HepG2 (cell line): Measurements from ENCODE around the gene BOLA3. TPM values are rescaled to one million over a fixed set of nuclear protein-coding genes. Genes with fewer than 3 reads are reported as not detected.
A peak's percentile ranks its signal among the peaks of the same experiment; 100 is the strongest.

Experiments
- AGO2 ChIP-seq: fragments of 200-400 bp; formaldehyde crosslinking; optimal IDR thresholded peaks from 2 replicates; pipeline ENCODE3; 2017; ENCODE audit warnings: mild to moderate bottlenecking, low read depth, low read length, moderate library complexity
- ATF1 ChIP-seq: IDR thresholded peaks from 2 replicates; pipeline ENCODE4 v1.6.1; 2016; ENCODE audit warnings: mild to moderate bottlenecking, control low read depth
- GZF1 ChIP-seq: sonication (generic); formaldehyde crosslinking; IDR thresholded peaks from 2 replicates; pipeline ENCODE4 v1.5.1; 2020; ENCODE audit warnings: mild to moderate bottlenecking, missing genetic modification reagents
- RXRB ChIP-seq: IDR thresholded peaks from 2 replicates; pipeline ENCODE4 v1.6.1; 2016; ENCODE audit warnings: borderline replicate concordance, missing genetic modification reagents, missing compliant biosample characterization
- SOX13 ChIP-seq, 3 experiments: fragments of 450-650 bp in 1 of 3; sonication (generic) in 1 of 3; formaldehyde crosslinking in 1 of 3; IDR thresholded peaks in 2 of 3; conservative IDR thresholded peaks in 1 of 3; 2 replicates each; pipeline versions ENCODE4 v1.5.0 to v1.6.1; 2016 to 2020; ENCODE audit warnings: antibody characterized with exemption in 1 of 3, mild to moderate bottlenecking in 1 of 3, missing compliant biosample characterization in 1 of 3, missing genetic modification reagents in 1 of 3, moderate library complexity in 1 of 3
- SP140L ChIP-seq: sonication (generic); formaldehyde crosslinking; IDR thresholded peaks from 2 replicates; pipeline ENCODE4 v1.4.0; 2020; ENCODE audit warnings: missing genetic modification reagents, borderline replicate concordance
- STAG1 ChIP-seq: sonication (generic); formaldehyde crosslinking; IDR thresholded peaks from 2 replicates; pipeline ENCODE4 v1.4.0; 2020; ENCODE audit warnings: missing genetic modification reagents
- ZFP36L1 ChIP-seq: sonication (generic); formaldehyde crosslinking; IDR thresholded peaks from 2 replicates; pipeline ENCODE4 v1.8.0; 2022; ENCODE audit warnings: mild to moderate bottlenecking, missing genetic modification reagents, moderate library complexity
- ZNF180 ChIP-seq: sonication (generic); formaldehyde crosslinking; IDR thresholded peaks from 2 replicates; pipeline ENCODE4 v1.4.0; 2020; ENCODE audit warnings: low read depth, missing genetic modification reagents, borderline replicate concordance
- ZNF350 ChIP-seq: sonication (generic); formaldehyde crosslinking; IDR thresholded peaks from 2 replicates; pipeline ENCODE4 v1.4.0; 2020; ENCODE audit warnings: mild to moderate bottlenecking, low read depth, missing genetic modification reagents, borderline replicate concordance
- ZNF431 ChIP-seq: sonication (generic); formaldehyde crosslinking; IDR thresholded peaks from 2 replicates; pipeline ENCODE4 v1.9.0; 2022; ENCODE audit warnings: missing genetic modification reagents, low read depth, mild to moderate bottlenecking, borderline replicate concordance
- ZNF432 ChIP-seq: sonication (generic); formaldehyde crosslinking; IDR thresholded peaks from 2 replicates; pipeline ENCODE4 v1.5.0; 2020; ENCODE audit warnings: missing genetic modification reagents, mild to moderate bottlenecking, borderline replicate concordance
- ZNF501 ChIP-seq: sonication (generic); formaldehyde crosslinking; IDR thresholded peaks from 2 replicates; pipeline ENCODE4 v1.5.1; 2020; ENCODE audit warnings: mild to moderate bottlenecking, moderate library complexity, missing genetic modification reagents
- ZNF549 ChIP-seq: sonication (generic); formaldehyde crosslinking; IDR thresholded peaks from 2 replicates; pipeline ENCODE4 v1.5.0; 2020; ENCODE audit warnings: missing genetic modification reagents
- ZNF577 ChIP-seq: sonication (generic); formaldehyde crosslinking; IDR thresholded peaks from 2 replicates; pipeline ENCODE4 v1.4.0; 2020; ENCODE audit warnings: mild to moderate bottlenecking, low read depth, missing genetic modification reagents, borderline replicate concordance
- polyA plus RNA-seq, 8 experiments: library from polyadenylated mRNA; depleted of rRNA in 3 of 8; stranded (reverse) in 7 of 8; unstranded in 1 of 8; fragments of >200 nt; fragmentation: Illumina TruSeq in 4 of 8; extraction: Trizol in 4 of 8; gene quantifications; 2 replicates each; pipeline versions ENCODE4 v1.2.1 to v1.2.3, GENCODE V29; 2011 to 2016; ENCODE audit warnings: low read depth in 4 of 8, missing spikeins in 1 of 8, mixed read lengths in 1 of 8; ENCODE audit not compliant: insufficient read depth in 1 of 8
- total RNA-seq, 5 experiments: library from RNA; depleted of rRNA; stranded (reverse); fragments of >200 nt; fragmentation: Illumina TruSeq; extraction: Trizol; gene quantifications; 2 replicates each; pipeline ENCODE4 v1.2.3, GENCODE V29; 2016; ENCODE audit warnings: low read depth in 1 of 5
- TF ChIP-seq, protein P1 (sequence below): sonication (generic); formaldehyde crosslinking; conservative IDR thresholded peaks from 2 replicates; pipeline ENCODE4 v1.8.0; 2022; ENCODE audit warnings: missing genetic modification reagents
- TF ChIP-seq, protein P2 (sequence below): sonication (generic); formaldehyde crosslinking; IDR thresholded peaks from 2 replicates; pipeline ENCODE4 v1.4.0; 2020; ENCODE audit warnings: missing genetic modification reagents
- TF ChIP-seq, protein P3 (sequence below): sonication (generic); formaldehyde crosslinking; IDR thresholded peaks from 2 replicates; pipeline ENCODE4 v1.8.1; 2023; ENCODE audit warnings: mild to moderate bottlenecking, moderate library complexity, missing genetic modification reagents
- TF ChIP-seq, protein P4 (sequence below): IDR thresholded peaks from 2 replicates; pipeline ENCODE4 v1.6.1; 2016; ENCODE audit warnings: missing compliant biosample characterization, missing genetic modification reagents, borderline replicate concordance
- TF ChIP-seq, protein P5 (sequence below): sonication (generic); formaldehyde crosslinking; IDR thresholded peaks from 2 replicates; pipeline ENCODE4 v1.4.0; 2020; ENCODE audit warnings: missing genetic modification reagents

BOLA3 gene
- total and polyA plus RNA-seq, 2 of the 13 experiments (the other 11 are each of a cell fraction or from before 2014, with no cell fraction given): 89.7 to 170 TPM

DNA sequence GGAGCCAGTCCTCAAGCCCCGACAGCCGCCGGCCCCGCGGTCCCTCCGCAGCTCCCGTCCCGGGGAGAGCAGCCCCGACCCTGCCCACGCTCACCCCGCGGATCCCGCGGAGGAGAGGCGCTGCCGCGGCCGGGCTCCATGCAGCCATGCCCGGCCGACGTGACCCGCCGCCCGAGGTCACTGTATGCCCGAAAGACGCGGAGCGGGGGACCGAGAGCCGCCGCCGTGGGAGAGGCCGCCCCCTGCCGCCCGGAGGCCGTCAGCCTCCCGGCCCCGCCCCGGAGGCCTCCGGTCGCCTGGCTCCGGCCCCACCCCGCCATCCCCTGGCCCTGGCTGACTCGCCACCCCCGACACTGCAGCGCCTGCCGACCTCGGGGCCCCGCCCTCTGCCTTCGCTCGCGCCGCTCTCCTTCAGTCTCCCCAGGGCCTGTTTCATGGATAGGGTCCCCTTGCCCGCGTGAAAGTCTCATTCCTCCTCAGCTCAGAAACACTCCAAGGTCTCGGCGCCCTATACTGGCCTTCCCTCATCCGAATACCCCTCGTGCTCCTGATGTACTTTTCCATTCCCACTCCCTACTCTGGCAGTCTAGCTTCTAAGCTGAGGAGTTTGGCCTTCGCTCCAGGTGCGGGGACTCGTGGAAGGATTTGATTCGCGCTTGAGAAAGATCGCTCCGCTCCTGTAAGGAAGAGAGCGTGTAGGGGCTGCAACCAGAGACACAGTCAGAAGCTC lies at the start of gene BOLA3 (continued):
- no peak for TF ChIP-seq SOX13 (IDR thresholded peaks at IDR 0.05)
- TF ChIP-seq SOX13 (CRISPR knock-in tag; conservative IDR thresholded peaks at IDR 0.05 in 1 of 2, IDR thresholded peaks at IDR 0.05 in 1 of 2): peak in 1 of 2 experiments; percentile 28; a peak in 1 of 4 replicates
- TF ChIP-seq ZNF431 (CRISPR knock-in tag): peak; percentile 88
- TF ChIP-seq, protein P1, sequence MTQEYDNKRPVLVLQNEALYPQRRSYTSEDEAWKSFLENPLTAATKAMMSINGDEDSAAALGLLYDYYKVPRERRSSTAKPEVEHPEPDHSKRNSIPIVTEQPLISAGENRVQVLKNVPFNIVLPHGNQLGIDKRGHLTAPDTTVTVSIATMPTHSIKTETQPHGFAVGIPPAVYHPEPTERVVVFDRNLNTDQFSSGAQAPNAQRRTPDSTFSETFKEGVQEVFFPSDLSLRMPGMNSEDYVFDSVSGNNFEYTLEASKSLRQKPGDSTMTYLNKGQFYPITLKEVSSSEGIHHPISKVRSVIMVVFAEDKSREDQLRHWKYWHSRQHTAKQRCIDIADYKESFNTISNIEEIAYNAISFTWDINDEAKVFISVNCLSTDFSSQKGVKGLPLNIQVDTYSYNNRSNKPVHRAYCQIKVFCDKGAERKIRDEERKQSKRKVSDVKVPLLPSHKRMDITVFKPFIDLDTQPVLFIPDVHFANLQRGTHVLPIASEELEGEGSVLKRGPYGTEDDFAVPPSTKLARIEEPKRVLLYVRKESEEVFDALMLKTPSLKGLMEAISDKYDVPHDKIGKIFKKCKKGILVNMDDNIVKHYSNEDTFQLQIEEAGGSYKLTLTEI (CRISPR knock-in tag): no peak
- TF ChIP-seq ZNF549 (CRISPR knock-in tag): no peak
- peak; percentile 68 for TF ChIP-seq STAG1
- TF ChIP-seq RXRB (CRISPR knock-in tag): peak; percentile 80; the same call in 1 of the 2 replicates
- TF ChIP-seq ZNF577 (CRISPR knock-in tag): no peak
- TF ChIP-seq, protein P2, sequence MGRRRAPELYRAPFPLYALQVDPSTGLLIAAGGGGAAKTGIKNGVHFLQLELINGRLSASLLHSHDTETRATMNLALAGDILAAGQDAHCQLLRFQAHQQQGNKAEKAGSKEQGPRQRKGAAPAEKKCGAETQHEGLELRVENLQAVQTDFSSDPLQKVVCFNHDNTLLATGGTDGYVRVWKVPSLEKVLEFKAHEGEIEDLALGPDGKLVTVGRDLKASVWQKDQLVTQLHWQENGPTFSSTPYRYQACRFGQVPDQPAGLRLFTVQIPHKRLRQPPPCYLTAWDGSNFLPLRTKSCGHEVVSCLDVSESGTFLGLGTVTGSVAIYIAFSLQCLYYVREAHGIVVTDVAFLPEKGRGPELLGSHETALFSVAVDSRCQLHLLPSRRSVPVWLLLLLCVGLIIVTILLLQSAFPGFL (CRISPR knock-in tag): no peak
- no peak for TF ChIP-seq ATF1 (CRISPR knock-in tag)
- TF ChIP-seq ZNF501: peak; percentile 70
- TF ChIP-seq ZNF432: no peak
- TF ChIP-seq, protein P3, sequence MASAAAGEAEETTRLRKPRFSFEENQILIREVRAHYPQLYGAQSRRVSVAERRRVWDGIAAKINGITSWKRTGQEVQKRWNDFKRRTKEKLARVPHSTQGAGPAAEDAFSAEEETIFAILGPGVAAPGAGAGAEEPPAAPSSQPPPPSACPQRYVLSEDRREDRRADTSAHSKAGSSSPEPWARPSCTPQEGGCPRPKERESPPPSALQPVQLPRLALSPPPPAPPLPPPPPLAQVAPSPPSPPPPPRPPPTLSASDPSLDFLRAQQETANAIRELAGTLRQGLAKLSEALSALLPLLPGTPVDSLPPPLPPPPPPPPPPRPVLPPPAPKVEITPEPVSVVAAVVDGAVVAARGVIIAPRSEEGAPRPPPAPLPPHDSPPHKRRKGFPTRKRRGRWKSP (CRISPR knock-in tag): peak; percentile 68; the same call in 1 of the 2 replicates
- no peak for TF ChIP-seq GZF1
- TF ChIP-seq, protein P4, sequence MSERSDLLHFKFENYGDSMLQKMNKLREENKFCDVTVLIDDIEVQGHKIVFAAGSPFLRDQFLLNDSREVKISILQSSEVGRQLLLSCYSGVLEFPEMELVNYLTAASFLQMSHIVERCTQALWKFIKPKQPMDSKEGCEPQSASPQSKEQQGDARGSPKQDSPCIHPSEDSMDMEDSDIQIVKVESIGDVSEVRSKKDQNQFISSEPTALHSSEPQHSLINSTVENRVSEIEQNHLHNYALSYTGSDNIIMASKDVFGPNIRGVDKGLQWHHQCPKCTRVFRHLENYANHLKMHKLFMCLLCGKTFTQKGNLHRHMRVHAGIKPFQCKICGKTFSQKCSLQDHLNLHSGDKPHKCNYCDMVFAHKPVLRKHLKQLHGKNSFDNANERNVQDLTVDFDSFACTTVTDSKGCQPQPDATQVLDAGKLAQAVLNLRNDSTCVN (CRISPR knock-in tag): no peak; the same call in 1 of the 2 replicates
- peak; percentile 67; the same call in 1 of the 2 replicates for TF ChIP-seq ZFP36L1 (CRISPR knock-in tag)
- TF ChIP-seq ZNF180 (CRISPR knock-in tag): 0 out of 2 replicates have a peak, but pooled peaks have one; percentile 20
- TF ChIP-seq AGO2: peak; percentile 65
- TF ChIP-seq ZNF350: peak; percentile 54; the same call in 1 of the 2 replicates
- TF ChIP-seq SP140L: no peak
- TF ChIP-seq, protein P5, sequence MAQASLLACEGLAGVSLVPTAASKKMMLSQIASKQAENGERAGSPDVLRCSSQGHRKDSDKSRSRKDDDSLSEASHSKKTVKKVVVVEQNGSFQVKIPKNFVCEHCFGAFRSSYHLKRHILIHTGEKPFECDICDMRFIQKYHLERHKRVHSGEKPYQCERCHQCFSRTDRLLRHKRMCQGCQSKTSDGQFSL (CRISPR knock-in tag): peak; percentile 69; the same call in 1 of the 2 replicates
